H9 (cell line): Measurements from ENCODE around the gene SLC6A7. TPM values are rescaled to one million over a fixed set of nuclear protein-coding genes. Genes with fewer than 3 reads are reported as not detected.

ENCODE experiments used
- DNase-seq: peaks from one replicate; pipeline ENCODE4 v3.0.0-alpha.2; 2017
- H2AFZ ChIP-seq: one replicate; pipeline ENCODE4 v1.6.1; 2013; ENCODE audit warnings: mild to moderate bottlenecking, low read length, control low read depth, moderate library complexity
- H2AK5ac ChIP-seq: 2 replicates; pipeline ENCODE4 v1.6.1; 2013; ENCODE audit warnings: low read length, control low read depth, mixed read lengths; ENCODE audit not compliant: insufficient read length
- H2BK120ac ChIP-seq: one replicate; pipeline ENCODE4 v1.6.1; 2013; ENCODE audit warnings: low read depth, mild to moderate bottlenecking, low read length, control low read depth, inconsistent platforms; ENCODE audit not compliant: poor library complexity, severe bottlenecking
- H2BK12ac ChIP-seq: 2 replicates; pipeline ENCODE4 v1.6.1; 2013; ENCODE audit warnings: low read length, control low read depth, mixed read lengths, low read depth; ENCODE audit not compliant: insufficient read length
- H2BK15ac ChIP-seq: 2 replicates; pipeline ENCODE4 v1.6.1; 2013; ENCODE audit warnings: low read depth, low read length, control low read depth
- H2BK20ac ChIP-seq: one replicate; pipeline ENCODE4 v1.6.1; 2013; ENCODE audit warnings: low read depth, mild to moderate bottlenecking, low read length, control low read depth, inconsistent platforms; ENCODE audit not compliant: poor library complexity, severe bottlenecking
- H2BK5ac ChIP-seq: 2 replicates; pipeline ENCODE4 v1.6.1; 2013; ENCODE audit warnings: low read length, control low read depth, mixed read lengths; ENCODE audit not compliant: insufficient read length
- H3K14ac ChIP-seq: 2 replicates; pipeline ENCODE4 v1.6.1; 2013; ENCODE audit warnings: low read length, control low read depth; ENCODE audit not compliant: insufficient read depth
- H3K18ac ChIP-seq: 2 replicates; pipeline ENCODE4 v1.6.1; 2013; ENCODE audit warnings: low read depth, mild to moderate bottlenecking, mixed read lengths, low read length, control low read depth; ENCODE audit not compliant: insufficient read length
- H3K23ac ChIP-seq: 2 replicates; pipeline ENCODE4 v1.6.1; 2013; ENCODE audit warnings: low read length, control low read depth, mixed read lengths, low read depth; ENCODE audit not compliant: insufficient read length
- H3K23me2 ChIP-seq: 2 replicates; pipeline ENCODE4 v1.6.1; 2013; ENCODE audit warnings: low read depth, mild to moderate bottlenecking, mixed read lengths, low read length, control low read depth; ENCODE audit not compliant: insufficient read length, poor library complexity, severe bottlenecking
- H3K27ac ChIP-seq: 2 replicates; pipeline ENCODE4 v1.5.1; 2013; ENCODE audit warnings: low read length, control low read depth, mixed read lengths, low read depth; ENCODE audit not compliant: insufficient read length
- H3K27me3 ChIP-seq: 2 replicates; pipeline ENCODE4 v1.6.1; 2013; ENCODE audit warnings: low read length, control low read depth, inconsistent platforms; ENCODE audit not compliant: insufficient read depth
- H3K4ac ChIP-seq: 2 replicates; pipeline ENCODE4 v1.6.1; 2013; ENCODE audit warnings: low read depth, mild to moderate bottlenecking, control low read depth, inconsistent platforms, low read length, moderate library complexity
- H3K4me1 ChIP-seq: 2 replicates; pipeline ENCODE4 v1.6.1; 2013; ENCODE audit warnings: low read length, control low read depth, inconsistent platforms; ENCODE audit not compliant: insufficient read depth
- H3K4me2 ChIP-seq: 2 replicates; pipeline ENCODE4 v1.6.1; 2013; ENCODE audit warnings: low read length, control low read depth, mixed read lengths; ENCODE audit not compliant: insufficient read length, insufficient read depth
- H3K56ac ChIP-seq: 2 replicates; pipeline ENCODE4 v1.6.1; 2013; ENCODE audit warnings: low read depth, mild to moderate bottlenecking, mixed read lengths, low read length, control low read depth; ENCODE audit not compliant: insufficient read length
- H3K79me1 ChIP-seq: 2 replicates; pipeline ENCODE4 v1.6.1; 2013; ENCODE audit warnings: low read depth, mild to moderate bottlenecking, moderate library complexity, low read length, control low read depth, inconsistent platforms; ENCODE audit not compliant: insufficient read depth, poor library complexity, severe bottlenecking
- H3K79me2 ChIP-seq: 2 replicates; pipeline ENCODE4 v1.6.1; 2013; ENCODE audit warnings: low read length, control low read depth, inconsistent platforms; ENCODE audit not compliant: insufficient read depth
- H3K9ac ChIP-seq: 2 replicates; pipeline ENCODE4 v1.6.1; 2013; ENCODE audit warnings: low read length, control low read depth, mixed read lengths; ENCODE audit not compliant: insufficient read length; ENCODE audit errors: extremely low read depth
- H3K9me3 ChIP-seq: one replicate; pipeline ENCODE4 v1.6.1; 2013; ENCODE audit warnings: low read depth, low read length, inconsistent platforms; ENCODE audit not compliant: control insufficient read depth
- H3T11ph ChIP-seq: one replicate; pipeline ENCODE4 v1.6.1; 2013; ENCODE audit warnings: mild to moderate bottlenecking, low read length, control low read depth, inconsistent platforms
- H4K20me1 ChIP-seq: one replicate; pipeline ENCODE4 v1.6.1; 2013; ENCODE audit not compliant: control insufficient read depth, insufficient read length, insufficient read depth
- H4K5ac ChIP-seq: 2 replicates; pipeline ENCODE4 v1.6.1; 2013; ENCODE audit warnings: low read depth, mild to moderate bottlenecking, mixed read lengths, low read length, control low read depth; ENCODE audit not compliant: insufficient read length
- H4K8ac ChIP-seq: replicated peaks from 2 replicates; pipeline ENCODE4 v1.6.1; 2013; ENCODE audit warnings: low read length, control low read depth, mixed read lengths, low read depth; ENCODE audit not compliant: insufficient read length
- H4K91ac ChIP-seq: 2 replicates; pipeline ENCODE4 v1.6.1; 2013; ENCODE audit warnings: low read depth, mild to moderate bottlenecking, moderate library complexity, mixed read lengths, low read length, control low read depth; ENCODE audit not compliant: insufficient read length
- H3K27ac Mint-ChIP-seq, 3 experiments: 2 replicates in 2 of 3; 3 replicates in 1 of 3; pipeline ENCODE4 v1.8.0; 2020 to 2021; ENCODE audit warnings: mixed read lengths in 3 of 3, mild to moderate bottlenecking in 1 of 3, moderate library complexity in 1 of 3
- H3K27me3 Mint-ChIP-seq: 2 replicates; pipeline ENCODE4 v1.8.0; 2021; ENCODE audit warnings: low read depth, mild to moderate bottlenecking, moderate library complexity, mixed read lengths
- H3K36me3 Mint-ChIP-seq, 3 experiments: 2 replicates in 2 of 3; 3 replicates in 1 of 3; pipeline ENCODE4 v1.8.0; 2020 to 2021; ENCODE audit warnings: low read depth in 3 of 3, mixed read lengths in 3 of 3; ENCODE audit not compliant: insufficient read depth in 1 of 3
- H3K4me1 Mint-ChIP-seq, 2 experiments: 2 replicates each; pipeline ENCODE4 v1.8.0; 2020; ENCODE audit warnings: mixed read lengths in 2 of 2
- H3K4me3 Mint-ChIP-seq, 2 experiments: 2 replicates in 1 of 2; 3 replicates in 1 of 2; pipeline ENCODE4 v1.8.0; 2020 to 2021; ENCODE audit warnings: mild to moderate bottlenecking in 2 of 2, mixed read lengths in 2 of 2, moderate library complexity in 1 of 2
- H3K9me3 Mint-ChIP-seq, 2 experiments: 2 replicates in 1 of 2; 3 replicates in 1 of 2; pipeline ENCODE4 v1.8.0; 2020; ENCODE audit warnings: mild to moderate bottlenecking in 2 of 2, mixed read lengths in 2 of 2, moderate library complexity in 1 of 2
- WGBS: extraction: QIAGEN DNeasy Blood & Tissue Kit; methylation state at CpG from one replicate; pipeline ENCODE4 v1.1.7; 2013; ENCODE audit warnings: missing lambda C conversion rate, low lambda C conversion rate, mixed read lengths; ENCODE audit not compliant: insufficient read length; ENCODE audit errors: extremely low coverage; 5-methylcytosine and 5-hydroxymethylcytosine counted together
- total RNA-seq: library from RNA; stranded (reverse); gene quantifications from 2 replicates; pipeline ENCODE4 v1.2.1, GENCODE V29; 2021
- TF ChIP-seq, protein P1 (sequence below): fragments of 200-600 bp; sonication (generic); conservative IDR thresholded peaks from 3 replicates; pipeline ENCODE4 v1.8.0; 2021; ENCODE audit warnings: antibody characterized with exemption, mild to moderate bottlenecking

Gene SLC6A7
- total RNA-seq, 1 experiment from 2014 or later = not detected

DNA sequence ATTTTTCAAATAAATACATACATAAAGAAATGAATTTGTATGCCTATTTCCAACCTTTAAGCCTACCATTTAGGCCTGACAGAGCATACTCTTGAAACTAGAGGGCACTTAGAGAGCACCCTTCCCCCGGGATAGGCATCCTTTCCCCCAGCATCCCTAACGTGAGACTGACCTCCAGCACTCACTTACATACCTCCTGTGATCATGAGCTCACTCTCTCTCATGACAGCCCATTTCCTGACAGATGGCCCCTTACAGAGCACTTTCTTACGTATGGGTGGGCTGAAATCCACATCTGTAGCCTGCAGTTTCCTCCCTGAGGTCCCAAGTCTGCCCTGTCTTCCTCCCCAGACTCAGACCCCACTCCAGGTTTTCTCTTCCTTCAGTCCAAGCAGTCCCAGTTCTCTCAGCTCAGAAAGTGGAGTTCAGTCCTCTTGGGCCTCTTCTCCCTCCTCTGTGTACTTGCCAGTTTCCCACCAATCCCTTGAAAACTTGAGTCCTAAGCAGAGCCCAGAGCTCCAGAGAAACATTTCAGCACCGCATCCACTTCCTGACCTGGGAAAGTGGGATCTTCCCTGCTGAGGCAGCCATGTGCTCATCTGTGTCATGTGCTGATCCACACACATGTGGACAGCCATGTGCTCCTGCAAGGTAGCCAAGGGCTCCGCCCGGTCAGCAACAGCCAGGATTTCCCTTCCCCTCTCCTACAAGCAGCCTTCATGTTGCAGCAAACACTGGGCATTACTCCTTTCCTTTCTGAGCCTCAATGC lies 25.5 kb upstream of the SLC6A7 start:
- H3K4me3 Mint-ChIP-seq = no peak overlapping the region
- H3K27ac ChIP-seq = no peak overlapping the region
- WGBS = no CpG with 5 or more reads among the region's 6 CpGs
- no peaks in the 10 kb centered on the region for H3K9me3 ChIP-seq
- no peak overlapping the region for H3K4me2 ChIP-seq
- H2BK120ac ChIP-seq = no peak overlapping the region
- H3K4ac ChIP-seq = no peak overlapping the region
- no peaks in the 10 kb centered on the region for H3K79me1 ChIP-seq
- H2BK5ac ChIP-seq = no peak overlapping the region
- no peak overlapping the region for H3T11ph ChIP-seq
- DNase-seq = no peak
- no peak overlapping the region for H3K23ac ChIP-seq
- H4K8ac ChIP-seq = no peak overlapping the region
- H3K9me3 Mint-ChIP-seq = peaks cover 3 to 6% of the 10 kb centered on the region in 2 experiments; a peak in 2 of 5 replicates
- no peaks in the 10 kb centered on the region for H3K4me1 ChIP-seq
- no peaks in the 10 kb centered on the region for H3K36me3 Mint-ChIP-seq
- no peak overlapping the region for H2AFZ ChIP-seq
- H3K18ac ChIP-seq = no peak overlapping the region
- peaks cover 17 to 25% of the 10 kb centered on the region in 2 experiments for H3K4me1 Mint-ChIP-seq
- no peak overlapping the region for H2BK12ac ChIP-seq
- H4K91ac ChIP-seq = no peak overlapping the region
- H2BK20ac ChIP-seq = no peak overlapping the region
- H3K27ac Mint-ChIP-seq = peak overlapping the region in 1 of 3 experiments; percentile 3; a peak in 1 of 7 replicates
- H2AK5ac ChIP-seq = no peak overlapping the region
- H3K9ac ChIP-seq = no peak overlapping the region
- no peak overlapping the region for H2BK15ac ChIP-seq
- peaks cover 78% of the 10 kb centered on the region for H3K27me3 Mint-ChIP-seq
- H3K23me2 ChIP-seq = no peaks in the 10 kb centered on the region
- H3K56ac ChIP-seq = no peak overlapping the region
- no peaks in the 10 kb centered on the region for H3K79me2 ChIP-seq
- H3K27me3 ChIP-seq = peaks cover 45% of the 10 kb centered on the region
- H4K20me1 ChIP-seq = no peaks in the 10 kb centered on the region
- TF ChIP-seq, protein P1, sequence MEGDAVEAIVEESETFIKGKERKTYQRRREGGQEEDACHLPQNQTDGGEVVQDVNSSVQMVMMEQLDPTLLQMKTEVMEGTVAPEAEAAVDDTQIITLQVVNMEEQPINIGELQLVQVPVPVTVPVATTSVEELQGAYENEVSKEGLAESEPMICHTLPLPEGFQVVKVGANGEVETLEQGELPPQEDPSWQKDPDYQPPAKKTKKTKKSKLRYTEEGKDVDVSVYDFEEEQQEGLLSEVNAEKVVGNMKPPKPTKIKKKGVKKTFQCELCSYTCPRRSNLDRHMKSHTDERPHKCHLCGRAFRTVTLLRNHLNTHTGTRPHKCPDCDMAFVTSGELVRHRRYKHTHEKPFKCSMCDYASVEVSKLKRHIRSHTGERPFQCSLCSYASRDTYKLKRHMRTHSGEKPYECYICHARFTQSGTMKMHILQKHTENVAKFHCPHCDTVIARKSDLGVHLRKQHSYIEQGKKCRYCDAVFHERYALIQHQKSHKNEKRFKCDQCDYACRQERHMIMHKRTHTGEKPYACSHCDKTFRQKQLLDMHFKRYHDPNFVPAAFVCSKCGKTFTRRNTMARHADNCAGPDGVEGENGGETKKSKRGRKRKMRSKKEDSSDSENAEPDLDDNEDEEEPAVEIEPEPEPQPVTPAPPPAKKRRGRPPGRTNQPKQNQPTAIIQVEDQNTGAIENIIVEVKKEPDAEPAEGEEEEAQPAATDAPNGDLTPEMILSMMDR = no peak
- no peak overlapping the region for H3K14ac ChIP-seq
- no peak overlapping the region for H4K5ac ChIP-seq
